ENCODE data around the gene OR2V1.
"Not testable (repeated sequence)": the region's sequence is repeated elsewhere in the genome, so short reads cannot be mapped to it uniquely, and the experiment has no call there.

Gene OR2V1

GRCh38 chr5:181127907-181128626 is 2.9 kb downstream of the OR2V1 start:
- no peak for DNase-seq

- no peak for DNase-seq
Measured at GRCh38 chr5:181127456-181127855, 3.5 kb downstream of the OR2V1 start.

- no peak for DNase-seq
Measured at GRCh38 chr5:181126841-181127240, 4.1 kb downstream of the OR2V1 start.

DNA sequence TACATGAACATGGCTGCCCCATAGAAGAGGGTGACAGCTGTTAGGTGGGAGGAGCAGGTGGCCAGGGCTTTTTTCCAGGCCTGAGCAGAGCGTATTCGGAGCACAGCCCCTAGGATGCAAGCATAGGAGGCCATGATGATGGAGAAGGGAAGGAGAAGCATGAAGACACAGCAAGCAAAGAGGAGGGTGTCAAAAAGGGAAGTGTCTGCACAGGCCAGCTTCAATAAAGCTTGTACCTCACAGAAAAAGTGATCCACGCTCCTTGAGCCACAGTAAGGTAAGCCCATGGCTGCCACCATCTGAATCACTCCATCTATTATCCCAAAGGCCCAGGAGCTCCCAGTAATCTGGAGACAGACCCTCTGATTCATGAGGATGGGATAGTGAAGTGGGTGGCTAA is 6.4 kb downstream of the OR2V1 start:
- DNase-seq, result no peak

GRCh38 chr5:181121675-181122561 is 9.1 kb downstream of the OR2V1 start:
- no peak for DNase-seq

- no peak for DNase-seq
Measured at GRCh38 chr5:181120761-181121160, 10.2 kb downstream of the OR2V1 start.

DNA sequence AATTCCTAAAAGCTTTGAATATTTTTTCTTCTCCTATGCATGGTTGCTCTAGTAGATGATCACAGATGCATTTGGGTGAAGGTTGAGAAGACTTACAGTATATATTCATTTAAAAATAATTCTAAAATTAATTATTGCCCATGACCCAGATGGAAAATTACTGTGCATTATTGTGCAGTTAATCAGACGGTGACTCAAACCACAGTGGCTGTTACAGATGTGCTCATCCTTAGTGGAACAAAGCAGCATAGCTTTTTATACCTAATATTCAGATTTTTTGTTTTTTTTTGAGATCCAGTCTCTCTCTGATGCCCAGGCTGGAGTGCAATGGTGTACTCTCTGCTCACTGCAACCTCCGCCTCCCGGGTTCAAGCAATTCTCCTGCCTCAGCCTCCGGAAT is 10.7 kb downstream of the OR2V1 start:
- no peak for DNase-seq

GRCh38 chr5:181119105-181119504 is 11.9 kb downstream of the OR2V1 start:
- DNase-seq, result no peak

GRCh38 chr5:181118369-181118768 is 12.6 kb downstream of the OR2V1 start:
- DNase-seq, result no peak

DNA sequence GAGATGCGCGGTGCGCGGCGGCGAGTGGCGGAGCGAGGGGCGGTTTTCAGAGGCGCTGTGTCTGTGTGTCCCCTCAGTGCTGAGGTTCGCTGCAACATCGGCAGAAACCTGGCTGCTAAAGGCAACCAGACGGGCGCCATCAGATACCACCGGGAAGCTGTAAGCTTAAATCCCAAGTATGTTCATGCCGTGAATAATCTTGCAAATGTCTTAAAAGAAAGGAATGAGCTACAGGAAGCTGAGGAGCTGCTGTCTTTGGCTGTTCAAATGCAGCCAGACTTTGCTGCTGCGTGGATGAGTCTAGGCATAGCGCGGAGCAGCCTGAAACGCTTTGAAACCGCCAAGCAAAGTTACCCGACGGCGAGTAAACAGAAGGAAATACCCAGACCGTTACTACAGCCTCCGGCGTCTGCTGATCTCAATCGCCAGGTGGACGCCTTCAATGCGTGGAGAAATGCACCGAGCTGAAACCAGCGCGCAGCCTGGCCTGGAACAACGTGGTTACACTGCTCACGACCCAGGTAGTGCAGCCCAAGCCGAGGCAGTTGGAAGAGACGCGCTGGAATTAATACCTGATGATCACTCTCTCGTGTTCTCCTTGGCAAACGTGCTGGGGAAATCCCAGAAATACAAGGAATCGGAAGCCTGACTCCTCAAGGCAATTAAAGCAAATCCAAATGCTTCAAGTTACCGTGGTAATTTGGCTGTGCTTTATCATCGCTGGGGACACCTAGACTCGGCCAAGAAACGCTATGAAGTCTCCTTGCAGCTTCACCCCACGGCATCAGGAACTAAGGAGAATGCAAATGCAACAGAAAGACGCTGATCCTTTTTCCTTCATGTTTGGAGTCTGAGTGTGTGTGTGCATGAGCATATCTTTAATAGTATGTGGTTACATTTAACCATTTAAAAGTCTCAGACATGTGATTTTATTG is 15.9 kb downstream of the OR2V1 start:
- DNase-seq, result no peak

GRCh38 chr5:181114284-181114843 is 16.6 kb downstream of the OR2V1 start:
- DNase-seq, result no peak

DNA sequence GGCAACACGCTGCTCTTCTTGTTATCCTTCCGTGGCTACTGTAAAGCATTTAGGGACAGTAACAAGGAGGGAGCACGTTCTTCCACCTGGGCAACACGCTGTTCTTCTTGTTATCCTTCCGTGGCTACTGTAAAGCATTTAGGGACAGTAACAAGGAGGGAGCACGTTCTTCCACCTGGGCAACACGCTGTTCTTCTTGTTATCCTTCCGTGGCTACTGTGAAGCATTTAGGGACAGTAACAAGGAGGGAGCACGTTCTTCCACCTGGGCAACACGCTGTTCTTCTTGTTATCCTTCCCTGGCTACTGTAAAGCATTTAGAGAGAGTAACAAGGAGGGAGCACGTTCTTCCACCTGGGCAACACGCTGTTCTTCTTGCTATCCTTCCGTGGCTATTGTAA is 17.4 kb downstream of the OR2V1 start:
- not testable (repeated sequence) for DNase-seq

- no peak for DNase-seq
Measured at GRCh38 chr5:181112476-181112875, 18.5 kb downstream of the OR2V1 start.

DNA sequence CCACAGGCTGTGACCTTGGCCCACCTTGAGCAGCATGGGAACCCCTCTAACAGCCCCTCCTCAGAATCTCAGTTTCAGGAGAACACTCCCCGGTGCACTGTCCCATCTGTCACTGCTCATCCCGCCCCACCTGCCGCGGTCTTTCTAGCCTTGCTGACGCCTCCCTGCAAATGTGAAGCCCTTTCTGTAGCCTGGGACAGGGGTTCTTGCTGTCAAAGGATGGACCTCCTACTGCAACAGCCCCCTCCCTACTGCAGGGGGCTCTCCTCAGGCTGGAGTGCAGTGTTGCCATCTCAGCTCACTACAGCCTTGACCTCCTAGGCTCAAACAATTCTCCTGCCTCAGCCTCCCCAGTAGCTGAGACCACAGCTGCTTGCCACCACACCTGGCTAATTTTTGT is 20.0 kb downstream of the OR2V1 start:
- DNase-seq, result no peak

DNA sequence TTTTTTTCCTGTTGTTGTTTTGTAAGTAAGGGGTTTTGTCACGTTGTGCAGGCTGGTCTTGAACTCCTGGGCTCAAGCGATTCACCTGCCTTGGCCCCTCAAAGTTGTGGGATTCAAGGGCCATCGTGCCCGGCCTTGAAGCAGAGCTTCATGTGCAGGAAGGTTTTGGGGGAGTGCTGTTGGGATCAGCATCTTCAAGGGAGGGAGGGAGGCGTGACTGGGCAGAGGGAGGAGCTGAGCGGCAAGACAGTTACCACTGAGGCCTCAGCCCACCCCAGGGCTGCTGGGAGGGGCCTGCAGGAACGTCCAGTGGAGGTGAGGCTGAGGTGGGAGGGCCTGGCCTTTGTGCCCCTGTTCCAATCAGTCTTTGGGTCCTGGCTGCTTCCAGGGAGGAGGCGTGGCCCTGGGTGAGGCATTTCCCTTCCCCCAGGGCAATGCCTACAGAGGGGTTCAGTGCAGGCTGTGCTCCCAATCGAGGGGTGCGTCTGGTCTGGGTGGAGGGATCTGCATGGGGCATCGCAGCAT is 21.4 kb downstream of the OR2V1 start:
- DNase-seq, result no peak

- no peak for DNase-seq
Measured at GRCh38 chr5:181108578-181109165, 22.3 kb downstream of the OR2V1 start.

GRCh38 chr5:181107699-181108098 is 23.3 kb downstream of the OR2V1 start:
- DNase-seq, result no peak

- no peak for DNase-seq
Measured at GRCh38 chr5:181105391-181106025, 25.5 kb downstream of the OR2V1 start.

- not testable (repeated sequence) for DNase-seq
Measured at GRCh38 chr5:181104606-181105390, 26.2 kb downstream of the OR2V1 start.

- not testable (repeated sequence) for DNase-seq
Measured at GRCh38 chr5:181104259-181104568, 26.8 kb downstream of the OR2V1 start.
